Measurements from ENCODE around the gene LIMK2.

DNA sequence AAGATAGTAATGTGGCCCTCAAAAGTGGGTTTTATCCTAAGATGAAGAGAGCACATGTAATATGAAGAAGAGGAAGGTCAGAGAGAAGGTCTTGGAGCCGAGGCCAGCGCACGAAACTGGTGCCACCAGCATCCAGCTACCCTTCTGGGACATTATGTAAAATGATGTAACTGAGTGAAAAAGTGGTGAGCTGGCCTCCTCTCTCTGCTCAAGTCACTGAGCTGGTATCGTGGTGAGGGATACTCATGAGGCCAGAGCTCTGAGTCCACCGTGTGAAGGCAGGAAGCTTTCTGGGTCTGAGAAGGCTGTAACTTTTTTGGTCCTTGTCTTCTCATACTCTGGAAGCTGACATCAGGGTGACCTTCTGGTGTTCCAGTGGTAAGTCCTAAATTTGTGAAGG is 27.0 kb upstream of the LIMK2 start:
- no peak for TF ChIP-seq CTCF (IDR thresholded peaks at IDR 0.05)
- no peak for TF ChIP-seq POLR2A (IDR thresholded peaks at IDR 0.05)

Measured in stomach (tissue), 4 donors.